HG03354 (cell line): ENCODE data around the gene TTC31.
"Not testable (repeated sequence)": the region's sequence is repeated elsewhere in the genome, so short reads cannot be mapped to it uniquely, and the experiment has no call there.

Experiments used
- ATAC-seq: cut with Tn5 transposase; IDR thresholded peaks from one replicate; pipeline ENCODE4 v1.9.1; 2021; ENCODE audit warnings: mild to moderate bottlenecking; ENCODE audit not compliant: unreplicated experiment, poor library complexity, severe bottlenecking

Gene TTC31

DNA sequence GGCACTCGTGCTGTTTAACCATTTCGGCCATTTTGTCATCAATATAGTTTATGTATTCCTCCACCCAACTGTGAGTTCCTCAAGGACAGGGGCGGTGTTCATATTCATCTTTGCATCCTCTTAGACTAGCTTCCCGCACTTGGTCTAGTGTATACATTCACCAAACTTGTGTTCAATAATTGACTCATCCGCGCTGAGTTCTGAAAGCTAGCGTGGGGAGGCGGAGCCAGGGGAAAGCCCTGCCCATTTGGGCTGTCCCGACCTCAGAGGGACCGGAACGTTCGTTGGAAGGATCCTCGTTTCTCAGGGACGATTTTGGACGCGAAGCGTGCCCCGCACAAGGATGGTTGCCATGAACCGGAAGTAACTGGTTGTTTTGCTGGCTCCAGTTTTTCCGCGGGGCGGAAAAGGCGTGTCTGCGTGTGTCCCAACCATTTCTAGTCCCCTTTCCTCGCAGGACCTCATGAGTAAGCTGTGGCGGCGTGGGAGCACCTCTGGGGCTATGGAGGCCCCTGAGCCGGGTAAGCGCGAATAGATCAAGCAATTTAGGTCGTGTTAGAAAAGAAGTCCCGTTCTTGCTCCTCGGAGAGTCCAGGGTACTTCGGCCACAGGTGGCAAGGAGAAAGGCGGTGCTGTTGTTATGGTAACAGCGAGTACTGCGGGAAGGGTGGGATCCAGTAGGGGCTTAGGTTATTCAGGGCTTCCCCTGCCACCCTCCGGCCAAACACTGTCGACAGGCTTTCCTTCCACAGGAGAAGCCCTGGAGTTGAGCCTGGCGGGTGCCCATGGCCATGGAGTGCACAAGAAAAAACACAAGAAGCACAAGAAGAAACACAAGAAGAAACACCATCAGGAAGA lies 28.0 kb upstream of the TTC31 start, which contains the start of gene INO80B:
INO80B (plus strand) TSS at position 434 of the 858 bp plus-strand sequence; CDS start at position 464, 30 bp downstream.
- ATAC-seq: peak; percentile 38

DNA sequence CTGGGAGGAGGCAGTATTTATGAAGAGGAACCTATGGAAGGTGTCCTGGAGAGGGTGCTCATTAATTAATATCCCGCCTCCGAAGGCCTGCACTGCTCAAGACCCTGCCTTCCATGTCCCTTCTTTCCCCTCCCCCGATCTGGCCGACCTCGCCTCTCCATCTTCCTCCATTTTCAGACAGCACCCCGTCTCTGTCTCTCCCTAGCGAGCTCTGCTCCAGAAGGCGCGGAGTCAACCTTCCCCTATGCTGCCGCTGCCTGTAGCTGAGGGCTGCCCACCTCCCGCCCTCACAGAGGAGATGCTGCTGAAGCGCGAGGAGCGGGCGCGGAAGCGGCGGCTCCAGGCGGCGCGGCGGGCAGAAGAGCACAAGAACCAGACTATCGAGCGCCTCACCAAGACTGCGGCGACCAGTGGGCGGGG lies 25.7 kb upstream of the TTC31 start:
- no peak for ATAC-seq

DNA sequence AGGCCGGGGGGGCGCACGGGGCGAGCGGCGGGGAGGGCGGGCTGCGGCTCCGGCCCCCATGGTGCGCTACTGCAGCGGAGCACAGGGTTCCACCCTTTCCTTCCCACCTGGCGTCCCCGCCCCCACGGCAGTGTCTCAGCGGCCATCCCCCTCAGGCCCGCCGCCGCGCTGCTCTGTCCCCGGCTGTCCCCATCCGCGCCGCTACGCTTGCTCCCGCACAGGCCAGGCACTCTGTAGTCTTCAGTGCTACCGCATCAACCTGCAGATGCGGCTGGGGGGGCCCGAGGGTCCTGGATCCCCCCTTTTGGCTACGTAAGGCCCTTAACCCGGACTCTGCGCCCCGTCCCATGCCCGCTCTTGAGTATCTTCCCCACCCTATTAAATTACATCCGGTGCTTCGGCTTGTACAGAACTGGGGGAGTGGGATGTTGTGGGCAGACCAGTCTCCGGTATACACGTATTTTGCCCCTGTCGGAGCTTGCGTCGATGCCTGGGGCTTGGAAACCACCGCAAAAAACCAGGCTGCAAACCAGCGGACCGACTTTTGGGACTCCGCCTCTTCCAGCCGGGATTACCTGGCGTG lies 25.2 kb upstream of the TTC31 start:
- peak; percentile 42 for ATAC-seq

DNA sequence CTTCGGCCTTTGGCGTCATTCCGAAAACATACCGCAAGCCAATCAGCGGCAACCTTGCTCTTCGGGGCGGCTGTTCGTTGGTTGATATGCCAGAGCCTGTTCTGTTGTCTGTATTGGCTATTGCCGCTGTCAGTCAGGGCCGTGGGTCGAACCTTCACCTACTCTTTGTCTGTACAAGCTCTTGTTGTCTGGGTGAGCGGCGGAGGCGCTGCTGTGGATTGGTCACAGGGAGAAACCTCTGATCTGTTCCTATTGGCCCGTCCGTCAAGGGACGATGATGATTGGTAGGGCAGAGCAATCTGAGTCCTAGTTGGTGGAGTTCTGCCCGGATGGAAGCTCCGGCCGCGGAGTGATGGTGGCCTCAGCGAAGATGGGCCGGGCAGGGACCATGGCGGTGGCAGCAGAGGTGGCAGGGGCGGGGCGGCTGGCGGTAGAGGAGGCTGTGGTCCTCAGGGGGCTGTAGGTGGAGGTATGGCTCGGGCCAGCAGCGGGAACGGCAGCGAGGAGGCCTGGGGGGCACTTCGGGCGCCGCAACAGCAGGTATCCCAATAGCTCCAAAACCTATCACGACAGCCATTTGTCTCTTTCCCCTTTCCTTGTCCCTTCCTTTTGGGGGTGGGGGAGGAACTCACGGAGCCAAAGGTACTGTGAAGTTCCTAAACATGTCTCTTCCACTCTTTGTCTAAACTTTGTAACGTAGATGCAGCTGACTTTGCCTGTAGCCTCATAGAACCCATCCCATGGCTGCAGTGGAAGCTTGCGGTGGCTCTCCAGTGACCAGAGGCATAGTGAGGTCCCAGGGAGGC lies 24.5 kb upstream of the TTC31 start, which contains the start of gene WBP1:
WBP1 (plus strand) TSS at position 307 of the 806 bp plus-strand sequence; CDS start at position 472, 165 bp downstream.
- peak; percentile 85 for ATAC-seq

DNA sequence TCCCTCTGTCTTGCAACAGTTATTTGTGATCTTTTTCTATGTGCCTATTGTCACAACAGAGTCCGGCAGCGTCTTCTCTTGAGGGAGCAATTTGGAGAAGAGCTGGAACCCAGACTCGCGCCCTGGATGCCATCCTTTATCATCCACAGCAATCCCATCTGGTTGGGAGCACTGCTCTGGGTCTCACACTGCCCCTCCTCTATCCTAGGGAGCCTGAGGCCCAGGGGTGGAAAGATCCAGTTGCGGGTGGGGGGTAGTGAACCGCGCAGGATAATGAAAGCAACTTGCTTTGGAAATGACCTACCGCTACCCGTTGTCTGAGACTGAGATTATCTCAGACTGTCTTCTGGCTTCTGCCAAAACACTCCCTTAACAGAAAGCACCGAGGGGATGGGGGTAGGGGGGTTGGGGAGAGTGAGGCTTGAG lies 23.9 kb upstream of the TTC31 start:
- ATAC-seq: no peak

DNA sequence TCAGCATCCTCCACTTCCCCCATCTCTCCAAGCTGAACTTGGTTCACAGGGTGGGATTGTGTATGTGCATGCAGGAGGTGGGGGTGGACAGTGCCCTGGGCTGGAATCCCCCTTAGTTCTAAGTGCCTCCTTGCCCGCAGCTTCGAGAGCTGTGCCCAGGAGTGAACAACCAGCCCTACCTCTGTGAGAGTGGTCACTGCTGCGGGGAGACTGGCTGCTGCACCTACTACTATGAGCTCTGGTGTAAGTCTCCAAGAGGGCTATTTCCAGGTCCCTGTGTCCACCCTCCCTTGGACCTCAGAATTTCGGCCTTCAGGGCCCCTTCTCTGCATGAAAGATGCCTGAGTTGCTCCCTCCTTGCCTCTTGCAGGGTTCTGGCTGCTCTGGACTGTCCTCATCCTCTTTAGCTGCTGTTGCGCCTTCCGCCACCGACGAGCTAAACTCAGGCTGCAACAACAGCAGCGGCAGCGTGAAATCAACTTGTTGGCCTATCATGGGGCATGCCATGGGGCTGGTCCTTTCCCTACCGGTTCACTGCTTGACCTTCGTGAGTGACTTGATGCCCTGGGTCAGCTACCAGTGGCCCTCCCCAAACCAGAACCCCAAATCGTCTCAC lies 23.3 kb upstream of the TTC31 start:
- ATAC-seq: not testable (repeated sequence)

DNA sequence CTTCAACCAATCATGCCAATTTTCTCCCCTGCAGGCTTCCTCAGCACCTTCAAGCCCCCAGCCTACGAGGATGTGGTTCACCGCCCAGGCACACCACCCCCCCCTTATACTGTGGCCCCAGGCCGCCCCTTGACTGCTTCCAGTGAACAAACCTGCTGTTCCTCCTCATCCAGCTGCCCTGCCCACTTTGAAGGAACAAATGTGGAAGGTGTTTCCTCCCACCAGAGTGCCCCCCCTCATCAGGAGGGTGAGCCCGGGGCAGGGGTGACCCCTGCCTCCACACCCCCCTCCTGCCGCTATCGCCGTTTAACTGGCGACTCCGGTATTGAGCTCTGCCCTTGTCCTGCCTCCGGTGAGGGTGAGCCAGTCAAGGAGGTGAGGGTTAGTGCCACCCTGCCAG lies 22.7 kb upstream of the TTC31 start:
- ATAC-seq: not testable (repeated sequence)

DNA sequence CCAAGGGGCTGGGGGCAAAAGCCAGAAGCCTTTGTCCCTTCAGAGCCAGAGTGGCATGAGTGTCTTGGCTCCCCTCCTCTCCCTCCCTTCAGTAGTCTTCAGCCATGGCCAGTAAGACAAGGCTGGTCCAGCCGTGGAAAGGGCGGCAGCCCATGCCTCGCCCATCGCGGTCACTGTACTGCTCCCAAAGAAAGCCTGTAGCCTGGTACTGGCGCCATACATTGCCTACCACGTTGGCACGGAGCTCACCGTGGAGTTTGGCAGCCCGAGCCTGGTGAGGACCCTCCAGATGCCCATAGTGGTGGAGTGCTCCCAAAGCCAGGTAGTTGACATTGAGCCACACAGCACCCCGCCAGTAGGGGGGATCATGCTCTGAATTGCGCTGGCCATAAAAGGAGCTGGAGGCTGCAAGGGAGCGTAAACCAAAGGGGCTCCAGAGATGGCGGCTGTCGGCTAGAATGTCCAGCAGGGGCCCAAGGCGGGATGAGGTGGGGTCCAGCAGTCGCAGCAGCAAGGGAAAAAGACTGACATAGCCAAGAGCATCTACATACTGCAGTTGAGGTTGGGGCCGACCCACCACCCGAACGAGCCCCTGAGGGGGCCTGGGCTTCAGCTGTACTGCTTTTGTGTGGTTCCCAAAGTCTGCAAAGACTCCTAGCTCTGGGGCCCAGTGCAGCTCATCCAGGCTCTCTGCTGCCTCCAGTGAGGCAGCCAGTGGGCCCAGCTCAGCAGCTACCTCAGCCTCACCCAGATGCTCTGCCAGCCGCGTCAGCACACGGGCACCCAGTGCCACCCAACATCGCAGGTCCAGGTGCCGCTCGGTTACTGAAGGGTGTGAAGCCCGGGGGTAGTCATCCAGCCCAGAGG lies 21.5 kb upstream of the TTC31 start:
- ATAC-seq: no peak

DNA sequence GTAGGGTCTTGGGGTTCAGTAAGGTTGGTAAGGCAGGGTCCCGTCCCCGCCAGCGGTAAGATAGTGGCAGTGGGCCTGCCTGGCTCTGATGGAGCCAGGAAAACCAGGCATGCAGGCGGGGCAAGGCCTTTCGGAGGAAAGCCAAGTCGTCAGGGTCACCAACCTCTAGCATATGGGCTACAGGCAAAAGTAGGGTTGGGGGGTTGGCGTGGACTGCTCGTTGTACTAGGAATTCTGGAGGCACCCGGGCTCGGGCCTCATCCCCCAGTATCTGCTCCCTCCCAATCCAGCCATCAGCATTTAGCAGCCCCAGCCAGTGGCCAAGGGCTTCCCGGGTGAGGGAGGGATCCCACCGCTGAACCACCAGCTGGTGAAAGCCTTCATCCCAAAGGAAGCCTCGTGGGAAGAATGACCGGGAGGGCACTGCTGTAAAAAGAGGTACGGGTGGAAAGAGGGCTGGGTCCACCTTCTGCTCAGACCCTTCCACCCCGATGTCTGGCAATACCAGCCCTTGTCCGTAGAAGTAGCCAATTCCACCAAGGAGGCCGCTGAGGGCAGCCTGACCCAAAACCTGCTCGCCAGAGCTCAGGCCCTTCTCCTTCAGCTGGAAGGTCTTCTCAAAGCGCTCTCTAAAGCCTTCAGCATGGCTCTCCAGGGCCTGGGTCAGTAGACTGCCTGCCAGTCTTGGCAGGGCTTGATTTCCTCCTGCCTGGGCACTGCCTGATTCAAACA lies 20.7 kb upstream of the TTC31 start:
- ATAC-seq: no peak

DNA sequence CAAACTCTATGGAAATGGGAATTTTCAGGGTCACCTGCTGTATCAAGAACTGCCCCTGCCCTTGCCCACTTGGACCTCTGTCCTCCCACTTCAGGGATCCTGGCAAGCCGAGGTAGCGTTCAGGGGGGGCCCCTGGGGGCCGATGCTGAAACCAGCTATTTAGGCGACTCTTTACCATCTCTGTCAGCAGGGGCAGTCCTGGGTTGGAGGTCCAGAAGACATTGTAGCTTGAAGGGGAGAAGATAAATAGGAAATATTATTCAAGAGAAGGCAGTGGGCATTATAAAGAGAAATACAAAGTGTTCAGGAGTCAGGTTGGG lies 20.1 kb upstream of the TTC31 start:
- no peak for ATAC-seq

DNA sequence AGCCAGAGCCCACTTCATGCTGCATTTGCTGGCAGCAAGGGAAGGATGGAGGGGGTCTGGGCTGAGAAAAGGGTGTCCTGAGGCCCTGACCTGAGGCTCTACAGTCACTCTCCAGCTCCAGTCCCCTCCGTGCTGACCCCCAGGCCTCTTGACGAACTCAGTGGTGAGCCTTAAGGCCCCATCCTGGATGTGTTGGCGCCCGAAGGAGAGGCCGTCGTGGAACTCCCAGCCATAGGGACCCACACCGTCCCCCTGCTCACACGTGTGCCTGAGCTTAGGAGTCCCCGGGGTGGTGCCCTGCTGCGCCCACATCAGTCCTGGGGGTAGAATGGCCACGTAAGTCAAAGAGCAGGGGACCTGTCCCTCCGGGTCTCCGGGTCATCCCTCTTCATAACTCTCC lies 18.5 kb upstream of the TTC31 start:
- ATAC-seq: peak; percentile 1

DNA sequence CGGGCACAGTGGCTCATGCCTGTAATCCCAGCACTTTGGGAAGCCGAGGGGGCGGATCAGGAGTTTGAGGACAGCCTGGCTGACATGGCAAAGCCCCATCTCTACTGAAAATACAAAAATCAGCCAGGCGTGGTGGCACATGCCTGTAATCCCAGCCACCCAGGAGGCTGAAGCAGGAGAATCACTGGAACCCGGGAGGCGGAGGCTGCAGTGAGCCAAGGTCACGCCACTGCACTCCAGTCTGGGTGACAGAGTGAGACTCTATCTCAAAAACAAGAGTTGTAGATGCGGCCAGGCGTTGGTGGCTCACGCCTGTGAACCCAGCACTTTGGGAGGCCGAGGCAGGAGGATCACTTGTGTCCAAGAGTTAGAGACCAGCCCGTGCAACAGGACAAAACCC lies 12.1 kb upstream of the TTC31 start:
- ATAC-seq: not testable (repeated sequence)

DNA sequence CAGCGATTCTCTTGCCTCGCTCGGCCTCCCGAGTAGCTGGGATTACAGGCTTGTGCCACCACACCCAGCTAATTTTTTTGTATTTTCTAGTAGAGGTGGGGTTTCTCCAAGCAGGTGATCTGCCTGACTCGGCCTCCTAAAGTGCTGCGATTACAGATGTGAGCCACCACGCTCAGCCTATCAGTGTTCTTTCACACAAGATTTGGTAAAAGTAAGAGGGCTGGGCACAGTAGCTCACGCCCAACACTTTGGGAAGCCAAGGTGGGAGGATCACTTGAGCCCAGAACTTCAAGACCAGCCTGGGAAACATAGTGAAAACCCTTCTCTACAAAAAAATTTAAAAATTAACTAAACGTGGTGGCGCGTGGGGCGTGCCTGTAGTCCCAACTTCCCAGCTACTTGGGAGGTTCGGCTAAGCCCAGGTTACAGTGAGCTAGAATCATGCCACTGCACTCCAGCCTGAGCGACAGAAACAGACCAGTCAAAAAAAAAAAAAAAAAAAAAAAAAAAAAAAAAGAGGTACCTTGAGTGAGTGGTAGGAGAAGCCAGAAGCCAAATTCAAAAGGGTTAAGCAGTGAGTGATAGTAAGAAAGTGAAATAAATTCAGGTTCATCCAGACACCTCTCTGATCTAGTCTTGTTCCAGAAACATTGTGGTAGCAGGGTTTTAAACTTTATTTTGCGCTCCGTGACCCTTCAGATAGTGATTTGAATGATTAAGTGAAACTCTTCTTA lies 11.4 kb upstream of the TTC31 start:
- no peak for ATAC-seq

DNA sequence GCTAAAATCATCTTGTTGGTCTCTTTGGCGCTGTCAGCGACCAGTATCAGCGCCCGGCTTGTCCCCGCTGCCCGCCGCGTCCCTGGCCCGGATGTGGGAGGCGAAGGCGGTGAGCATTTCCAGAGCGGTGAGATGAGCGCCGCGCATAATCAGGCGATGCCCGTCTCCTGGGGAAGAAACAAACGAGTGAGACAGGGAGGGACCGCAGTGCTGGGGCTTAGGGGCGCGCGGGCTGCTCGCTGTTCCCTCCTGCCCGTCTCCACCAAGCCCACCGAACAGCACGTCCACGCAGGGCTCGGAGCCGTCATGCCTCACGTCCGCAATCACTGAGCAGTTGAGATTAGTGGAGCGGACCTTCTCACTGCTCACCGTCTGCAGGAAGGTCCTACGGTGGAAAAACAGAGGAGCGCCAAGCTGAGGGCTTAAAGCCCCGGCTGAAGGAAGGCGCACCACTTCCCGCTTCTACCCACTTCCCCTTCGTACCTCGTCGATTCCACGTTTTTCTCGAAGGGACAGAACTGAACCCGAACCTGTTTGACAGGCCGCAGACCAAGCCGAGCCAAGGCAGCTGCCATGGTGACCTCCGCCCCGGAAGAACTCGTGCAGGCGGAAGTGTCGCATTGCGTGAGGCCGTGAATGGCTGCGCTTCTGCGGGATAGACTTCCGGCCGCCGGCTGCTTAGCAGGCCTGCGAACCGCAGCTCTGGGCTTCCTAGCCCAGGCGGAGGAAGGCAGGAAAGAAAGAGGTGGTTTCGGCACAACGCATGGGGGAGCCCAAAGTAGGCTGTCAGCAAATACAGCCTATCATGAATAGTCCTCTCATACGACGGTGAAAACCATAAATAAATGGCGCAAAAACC lies 10.6 kb upstream of the TTC31 start, which contains the start of gene MRPL53:
MRPL53 (minus strand) TSS at position 595 of the 859 bp plus-strand sequence; CDS start at position 575, 20 bp downstream.
- ATAC-seq: peak; percentile 95

DNA sequence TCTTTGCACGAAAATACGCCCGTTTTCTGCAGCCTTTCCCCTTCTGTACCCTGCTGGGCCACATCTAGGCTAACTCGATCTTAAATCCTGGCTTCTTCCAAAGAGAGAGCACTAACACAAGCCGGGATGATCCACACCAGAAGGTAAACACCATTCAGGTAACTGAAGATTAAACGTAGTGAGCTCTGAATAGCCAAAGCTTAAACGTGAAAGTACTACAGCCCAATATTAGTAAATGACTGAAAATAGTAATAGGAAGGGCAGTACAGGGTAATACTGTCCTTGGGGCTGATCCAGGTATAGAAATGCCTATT lies 10.0 kb upstream of the TTC31 start:
- ATAC-seq: no peak

DNA sequence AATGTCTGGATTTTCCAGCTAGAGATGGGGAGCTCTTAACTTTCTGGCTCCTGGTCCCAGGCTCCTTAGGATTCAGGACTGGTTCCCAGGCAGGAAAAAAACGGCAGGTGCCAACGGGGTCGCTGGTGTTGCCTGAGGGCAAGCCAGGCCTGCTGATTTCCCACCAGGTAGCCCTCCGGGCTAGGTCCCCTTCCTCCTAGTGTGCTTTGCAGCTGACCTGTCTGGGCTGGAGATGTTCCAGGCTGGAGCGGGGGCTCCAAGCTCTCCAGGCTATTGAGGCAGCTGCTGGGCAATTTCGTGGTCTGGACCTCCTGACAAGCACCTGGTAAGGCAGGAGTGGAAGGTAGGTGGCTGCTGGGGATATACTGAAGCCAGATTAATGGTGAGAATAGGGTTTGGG lies 8.4 kb upstream of the TTC31 start:
- no peak for ATAC-seq

DNA sequence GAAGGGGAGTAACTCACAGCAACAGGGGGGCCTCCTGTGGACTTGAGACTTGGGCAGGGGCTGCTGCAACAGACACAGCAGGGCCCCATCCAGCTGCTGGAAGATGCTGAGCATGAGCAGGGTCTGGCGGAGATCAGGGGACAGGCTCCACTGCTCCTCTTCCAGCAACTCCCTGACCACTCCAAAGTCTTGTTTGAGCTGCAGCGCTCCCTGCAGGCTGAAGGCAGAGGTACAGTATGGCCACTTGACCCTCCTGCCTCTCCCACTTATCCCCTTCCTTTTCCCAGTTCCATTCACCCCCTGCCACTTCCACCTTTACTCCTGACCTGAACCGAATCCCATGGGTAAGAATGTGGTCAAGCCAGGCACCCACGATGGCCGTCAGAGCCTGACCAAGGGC lies 8.0 kb upstream of the TTC31 start:
- ATAC-seq: no peak
